ENCODE data around the gene TUBB2B.
"Not testable (repeated sequence)": the region's sequence is repeated elsewhere in the genome, so short reads cannot be mapped to it uniquely, and the experiment has no call there.

DNA sequence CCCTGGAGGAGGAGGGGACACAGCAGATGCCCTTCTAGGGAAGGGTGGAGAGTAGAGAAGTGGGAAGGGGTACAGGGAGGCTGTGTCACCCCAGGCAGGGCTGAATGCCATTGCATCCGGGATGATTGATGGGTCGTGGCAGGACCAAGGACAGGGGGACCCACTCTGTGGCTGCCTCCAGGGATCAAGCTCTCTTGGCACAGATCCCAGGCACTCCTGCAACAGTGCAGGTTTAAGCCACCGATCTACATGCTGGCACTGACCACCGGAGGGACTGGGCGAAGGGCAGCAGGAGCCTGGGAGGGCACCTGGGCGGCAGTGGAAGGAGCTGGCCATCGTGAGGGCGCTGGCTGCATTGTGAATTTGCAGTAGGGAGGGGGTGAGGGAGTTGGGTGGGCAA lies 47.5 kb downstream of the TUBB2B start:
- TF ChIP-seq, protein P1, sequence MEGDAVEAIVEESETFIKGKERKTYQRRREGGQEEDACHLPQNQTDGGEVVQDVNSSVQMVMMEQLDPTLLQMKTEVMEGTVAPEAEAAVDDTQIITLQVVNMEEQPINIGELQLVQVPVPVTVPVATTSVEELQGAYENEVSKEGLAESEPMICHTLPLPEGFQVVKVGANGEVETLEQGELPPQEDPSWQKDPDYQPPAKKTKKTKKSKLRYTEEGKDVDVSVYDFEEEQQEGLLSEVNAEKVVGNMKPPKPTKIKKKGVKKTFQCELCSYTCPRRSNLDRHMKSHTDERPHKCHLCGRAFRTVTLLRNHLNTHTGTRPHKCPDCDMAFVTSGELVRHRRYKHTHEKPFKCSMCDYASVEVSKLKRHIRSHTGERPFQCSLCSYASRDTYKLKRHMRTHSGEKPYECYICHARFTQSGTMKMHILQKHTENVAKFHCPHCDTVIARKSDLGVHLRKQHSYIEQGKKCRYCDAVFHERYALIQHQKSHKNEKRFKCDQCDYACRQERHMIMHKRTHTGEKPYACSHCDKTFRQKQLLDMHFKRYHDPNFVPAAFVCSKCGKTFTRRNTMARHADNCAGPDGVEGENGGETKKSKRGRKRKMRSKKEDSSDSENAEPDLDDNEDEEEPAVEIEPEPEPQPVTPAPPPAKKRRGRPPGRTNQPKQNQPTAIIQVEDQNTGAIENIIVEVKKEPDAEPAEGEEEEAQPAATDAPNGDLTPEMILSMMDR (IDR thresholded peaks at IDR 0.05; ENCODE audit: insufficient read depth, low read depth, low read length): not testable (repeated sequence)
- not testable (repeated sequence) for TF ChIP-seq EZH2 (IDR thresholded peaks at IDR 0.05; ENCODE audit: insufficient read depth, low read length)
